WTC11 (cell line): ENCODE data around the gene SPO11. TPM values are rescaled to one million over a fixed set of nuclear protein-coding genes. Genes with fewer than 3 reads are reported as not detected.
A peak's percentile ranks its signal among the peaks of the same experiment; 100 is the strongest.

Source experiments
- ATAC-seq: fragments of 200-7000 bp; cut with Tn5 transposase; 2 replicates; pipeline ENCODE4 v1.10.0; 2021; ENCODE audit warnings: mild to moderate bottlenecking, moderate library complexity
- CTCF ChIA-PET: fragments of 300-600 bp; sonication (Branson Sonifier 250); formaldehyde crosslinking; loops from one replicate; lab custom pipeline; 2021; ENCODE audit warnings: antibody characterized with exemption; lab: Charles Lee
- POLR2A ChIA-PET: fragments of 350-600 bp; sonication (Branson Sonifier 250); formaldehyde crosslinking; loops from one replicate; lab custom pipeline; 2021; ENCODE audit warnings: antibody characterized with exemption; lab: Charles Lee
- DNase-seq: peaks from one replicate; pipeline ENCODE4 v3.0.0; 2021; ENCODE audit warnings: low spot score
- H3K27ac Mint-ChIP-seq: 2 replicates; pipeline ENCODE4 v1.8.0; 2021; ENCODE audit warnings: mixed read lengths
- H3K27me3 Mint-ChIP-seq: 2 replicates; pipeline ENCODE4 v1.8.0; 2021; ENCODE audit warnings: low read depth, mild to moderate bottlenecking, moderate library complexity, mixed read lengths
- H3K36me3 Mint-ChIP-seq: 2 replicates; pipeline ENCODE4 v1.8.0; 2021; ENCODE audit warnings: mixed read lengths
- H3K4me1 Mint-ChIP-seq: 2 replicates; pipeline ENCODE4 v1.8.0; 2022; ENCODE audit warnings: mixed read lengths
- H3K4me3 Mint-ChIP-seq: 2 replicates; pipeline ENCODE4 v1.8.0; 2021; ENCODE audit warnings: mild to moderate bottlenecking, moderate library complexity, mixed read lengths
- H3K9me3 Mint-ChIP-seq: 2 replicates; pipeline ENCODE4 v1.8.0; 2021; ENCODE audit warnings: mixed read lengths
- ESRRA ChIP-seq: sonication (generic); formaldehyde crosslinking; IDR thresholded peaks from 2 replicates; pipeline ENCODE4 v1.8.1; 2022; ENCODE audit warnings: mild to moderate bottlenecking, missing genetic modification reagents, borderline replicate concordance
- NFE2L1 ChIP-seq: sonication (generic); formaldehyde crosslinking; IDR thresholded peaks from 2 replicates; pipeline ENCODE4 v1.8.1; 2023; ENCODE audit warnings: missing genetic modification reagents
- NR3C1 ChIP-seq: sonication (generic); formaldehyde crosslinking; conservative IDR thresholded peaks from 2 replicates; pipeline ENCODE4 v1.8.1; 2023; ENCODE audit warnings: low read depth, mild to moderate bottlenecking, missing genetic modification reagents
- OVOL2 ChIP-seq: fragments of 250-450 bp; sonication (Bioruptor Pico); IDR thresholded peaks from 2 replicates; pipeline ENCODE4 v1.9.0; 2021; ENCODE audit warnings: mild to moderate bottlenecking, borderline replicate concordance
- RORB ChIP-seq: fragments of 250-450 bp; sonication (Bioruptor Pico); IDR thresholded peaks from 2 replicates; pipeline ENCODE4 v1.9.0; 2021; ENCODE audit warnings: mild to moderate bottlenecking
- SMAD3 ChIP-seq: sonication (generic); formaldehyde crosslinking; IDR thresholded peaks from 2 replicates; pipeline ENCODE4 v1.8.0; 2022; ENCODE audit warnings: missing genetic modification reagents, mild to moderate bottlenecking, borderline replicate concordance
- SOX15 ChIP-seq: fragments of 250-450 bp; sonication (Bioruptor Pico); IDR thresholded peaks from 2 replicates; pipeline ENCODE4 v1.9.0; 2021; ENCODE audit warnings: mild to moderate bottlenecking
- ZNF512 ChIP-seq: sonication (generic); formaldehyde crosslinking; IDR thresholded peaks from 2 replicates; pipeline ENCODE4 v1.8.1; 2022; ENCODE audit warnings: missing genetic modification reagents, borderline replicate concordance
- total RNA-seq: library from RNA; stranded (reverse); gene quantifications from 3 replicates; pipeline ENCODE4 v1.2.3, GENCODE V29; 2021
- TF ChIP-seq, protein P1 (sequence below): sonication (generic); formaldehyde crosslinking; IDR thresholded peaks from 2 replicates; pipeline ENCODE4 v1.8.1; 2023; ENCODE audit warnings: mild to moderate bottlenecking, missing genetic modification reagents
- TF ChIP-seq, protein P2 (sequence below): sonication (generic); formaldehyde crosslinking; IDR thresholded peaks from 2 replicates; pipeline ENCODE4 v1.8.1; 2023; ENCODE audit warnings: mild to moderate bottlenecking, missing genetic modification reagents, borderline replicate concordance
- TF ChIP-seq, protein P3 (sequence below): sonication (generic); formaldehyde crosslinking; IDR thresholded peaks from 2 replicates; pipeline ENCODE4 v1.8.0; 2022; ENCODE audit warnings: missing genetic modification reagents
- TF ChIP-seq, protein P4 (sequence below): sonication (generic); formaldehyde crosslinking; IDR thresholded peaks from 2 replicates; pipeline ENCODE4 v1.8.0; 2023; ENCODE audit warnings: missing genetic modification reagents, mild to moderate bottlenecking, borderline replicate concordance
- TF ChIP-seq, protein P5 (sequence below): fragments of 250-450 bp; sonication (Bioruptor Pico); IDR thresholded peaks from 2 replicates; pipeline ENCODE4 v1.9.0; 2021; ENCODE audit warnings: mild to moderate bottlenecking

The SPO11 gene
- total RNA-seq, 1 experiment from 2014 or later, result not detected

DNA sequence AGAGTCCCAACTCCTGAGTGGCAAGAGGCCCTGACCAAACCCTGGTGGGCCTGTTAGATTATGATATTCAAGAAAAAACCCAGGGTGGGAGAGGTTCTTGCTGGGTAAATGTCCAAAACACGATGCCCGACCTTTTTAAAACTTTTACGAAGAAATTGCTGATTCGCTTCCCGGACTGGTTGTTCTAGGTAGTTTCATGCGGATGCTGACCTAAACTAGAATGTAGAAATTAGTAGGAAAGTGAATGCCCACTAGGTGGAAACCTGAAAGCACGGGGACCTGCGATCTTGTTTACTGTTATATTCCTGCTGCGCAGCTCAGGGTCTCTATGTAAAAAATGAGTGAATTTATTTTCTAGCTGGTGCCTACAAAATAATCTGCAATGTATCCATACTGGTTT, 23.7 kb downstream of the SPO11 start:
- Mint-ChIP-seq H3K36me3 (peaks cover 38% of the 10 kb centered on the region), H3K27me3 (peaks cover 6% of the 10 kb centered on the region), H3K27ac (no peak overlapping the region; the same call in 1 of the 2 replicates), H3K4me3 (peak overlapping the region; percentile 23; the same call in 1 of the 2 replicates), H3K4me1 (peaks cover 11% of the 10 kb centered on the region), H3K9me3 (peaks cover 5% of the 10 kb centered on the region; the same call in 1 of the 2 replicates)
- ChIA-PET CTCF (interaction anchor here (0.6 kb wide), 1 partner anchor 30 kb away, joined by 5 read pairs; no protein-coding TSS in a partner anchor), POLR2A (no interaction called here)
- TF ChIP-seq, protein P1, sequence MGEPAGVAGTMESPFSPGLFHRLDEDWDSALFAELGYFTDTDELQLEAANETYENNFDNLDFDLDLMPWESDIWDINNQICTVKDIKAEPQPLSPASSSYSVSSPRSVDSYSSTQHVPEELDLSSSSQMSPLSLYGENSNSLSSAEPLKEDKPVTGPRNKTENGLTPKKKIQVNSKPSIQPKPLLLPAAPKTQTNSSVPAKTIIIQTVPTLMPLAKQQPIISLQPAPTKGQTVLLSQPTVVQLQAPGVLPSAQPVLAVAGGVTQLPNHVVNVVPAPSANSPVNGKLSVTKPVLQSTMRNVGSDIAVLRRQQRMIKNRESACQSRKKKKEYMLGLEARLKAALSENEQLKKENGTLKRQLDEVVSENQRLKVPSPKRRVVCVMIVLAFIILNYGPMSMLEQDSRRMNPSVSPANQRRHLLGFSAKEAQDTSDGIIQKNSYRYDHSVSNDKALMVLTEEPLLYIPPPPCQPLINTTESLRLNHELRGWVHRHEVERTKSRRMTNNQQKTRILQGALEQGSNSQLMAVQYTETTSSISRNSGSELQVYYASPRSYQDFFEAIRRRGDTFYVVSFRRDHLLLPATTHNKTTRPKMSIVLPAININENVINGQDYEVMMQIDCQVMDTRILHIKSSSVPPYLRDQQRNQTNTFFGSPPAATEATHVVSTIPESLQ (CRISPR knock-in tag), result no peak
- no peak for TF ChIP-seq RORB (CRISPR knock-in tag)
- DNase-seq (no peak), ATAC-seq (no peak)

DNA sequence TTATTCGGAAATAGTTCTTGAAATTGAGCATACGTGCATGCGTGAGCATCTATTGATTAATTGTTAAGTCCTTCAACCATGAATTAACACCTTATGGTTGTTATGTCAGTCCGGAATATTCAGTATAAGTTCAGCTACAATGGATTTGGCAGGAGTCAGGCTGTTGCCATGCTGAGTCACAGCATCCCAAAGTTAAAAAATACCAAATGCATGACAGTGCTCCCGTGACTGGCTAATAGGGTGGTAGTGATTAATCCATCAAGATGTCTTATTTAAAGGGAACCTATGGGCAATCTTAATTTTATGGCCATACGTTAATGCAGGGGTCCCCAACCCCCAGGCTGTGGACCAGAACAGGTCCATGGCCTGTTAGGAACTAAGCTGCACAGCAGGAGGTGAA, 31.9 kb downstream of the SPO11 start:
- H3K9me3 Mint-ChIP-seq, result peaks cover 5% of the 10 kb centered on the region
- ChIA-PET CTCF (no interaction called here), POLR2A (no interaction called here)
- DNase-seq, result no peak
- no peaks in the 10 kb centered on the region for H3K4me1 Mint-ChIP-seq
- H3K27me3 Mint-ChIP-seq, result no peaks in the 10 kb centered on the region
- TF ChIP-seq, protein P2, sequence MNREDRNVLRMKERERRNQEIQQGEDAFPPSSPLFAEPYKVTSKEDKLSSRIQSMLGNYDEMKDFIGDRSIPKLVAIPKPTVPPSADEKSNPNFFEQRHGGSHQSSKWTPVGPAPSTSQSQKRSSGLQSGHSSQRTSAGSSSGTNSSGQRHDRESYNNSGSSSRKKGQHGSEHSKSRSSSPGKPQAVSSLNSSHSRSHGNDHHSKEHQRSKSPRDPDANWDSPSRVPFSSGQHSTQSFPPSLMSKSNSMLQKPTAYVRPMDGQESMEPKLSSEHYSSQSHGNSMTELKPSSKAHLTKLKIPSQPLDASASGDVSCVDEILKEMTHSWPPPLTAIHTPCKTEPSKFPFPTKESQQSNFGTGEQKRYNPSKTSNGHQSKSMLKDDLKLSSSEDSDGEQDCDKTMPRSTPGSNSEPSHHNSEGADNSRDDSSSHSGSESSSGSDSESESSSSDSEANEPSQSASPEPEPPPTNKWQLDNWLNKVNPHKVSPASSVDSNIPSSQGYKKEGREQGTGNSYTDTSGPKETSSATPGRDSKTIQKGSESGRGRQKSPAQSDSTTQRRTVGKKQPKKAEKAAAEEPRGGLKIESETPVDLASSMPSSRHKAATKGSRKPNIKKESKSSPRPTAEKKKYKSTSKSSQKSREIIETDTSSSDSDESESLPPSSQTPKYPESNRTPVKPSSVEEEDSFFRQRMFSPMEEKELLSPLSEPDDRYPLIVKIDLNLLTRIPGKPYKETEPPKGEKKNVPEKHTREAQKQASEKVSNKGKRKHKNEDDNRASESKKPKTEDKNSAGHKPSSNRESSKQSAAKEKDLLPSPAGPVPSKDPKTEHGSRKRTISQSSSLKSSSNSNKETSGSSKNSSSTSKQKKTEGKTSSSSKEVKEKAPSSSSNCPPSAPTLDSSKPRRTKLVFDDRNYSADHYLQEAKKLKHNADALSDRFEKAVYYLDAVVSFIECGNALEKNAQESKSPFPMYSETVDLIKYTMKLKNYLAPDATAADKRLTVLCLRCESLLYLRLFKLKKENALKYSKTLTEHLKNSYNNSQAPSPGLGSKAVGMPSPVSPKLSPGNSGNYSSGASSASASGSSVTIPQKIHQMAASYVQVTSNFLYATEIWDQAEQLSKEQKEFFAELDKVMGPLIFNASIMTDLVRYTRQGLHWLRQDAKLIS, result no peak
- TF ChIP-seq SOX15 (CRISPR knock-in tag) (no peak), OVOL2 (CRISPR knock-in tag) (no peak), NFE2L1 (CRISPR knock-in tag) (no peak), ESRRA (CRISPR knock-in tag) (no peak), SMAD3 (CRISPR knock-in tag) (no peak)
- TF ChIP-seq, all 79 proteins: peak for 0
- no peak for ATAC-seq
- Mint-ChIP-seq H3K4me3 (no peak overlapping the region), H3K36me3 (peaks cover 23% of the 10 kb centered on the region), H3K27ac (no peak overlapping the region)

DNA sequence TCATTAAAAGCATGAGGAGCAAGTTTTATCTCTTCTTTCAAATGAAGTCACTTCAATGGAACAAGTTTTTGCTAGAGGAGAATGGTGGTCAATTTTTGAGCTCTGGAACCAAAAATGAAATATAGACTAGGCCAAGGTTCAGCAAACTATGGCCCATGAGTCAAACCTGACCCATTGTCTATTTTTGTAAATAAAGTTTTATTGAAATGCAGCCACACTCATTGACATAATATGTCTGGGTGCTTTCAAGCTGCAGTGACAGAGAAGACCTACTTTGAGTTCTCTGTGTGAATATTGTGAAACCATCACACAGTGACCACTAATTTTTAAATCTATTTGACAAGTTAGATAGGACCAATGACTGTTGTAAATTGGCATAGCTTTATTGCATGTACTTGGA, 34.8 kb downstream of the SPO11 start:
- peaks cover 47% of the 10 kb centered on the region for H3K36me3 Mint-ChIP-seq
- H3K9me3 Mint-ChIP-seq, result peaks cover 5% of the 10 kb centered on the region
- H3K27me3 Mint-ChIP-seq, result no peaks in the 10 kb centered on the region
- POLR2A ChIA-PET, result no interaction called here
- H3K27ac Mint-ChIP-seq, result no peak overlapping the region
- DNase-seq, result no peak
- no peaks in the 10 kb centered on the region for H3K4me1 Mint-ChIP-seq
- ATAC-seq, result no peak
- H3K4me3 Mint-ChIP-seq, result no peak overlapping the region
- CTCF ChIA-PET, result no interaction called here
- TF ChIP-seq, protein P3, sequence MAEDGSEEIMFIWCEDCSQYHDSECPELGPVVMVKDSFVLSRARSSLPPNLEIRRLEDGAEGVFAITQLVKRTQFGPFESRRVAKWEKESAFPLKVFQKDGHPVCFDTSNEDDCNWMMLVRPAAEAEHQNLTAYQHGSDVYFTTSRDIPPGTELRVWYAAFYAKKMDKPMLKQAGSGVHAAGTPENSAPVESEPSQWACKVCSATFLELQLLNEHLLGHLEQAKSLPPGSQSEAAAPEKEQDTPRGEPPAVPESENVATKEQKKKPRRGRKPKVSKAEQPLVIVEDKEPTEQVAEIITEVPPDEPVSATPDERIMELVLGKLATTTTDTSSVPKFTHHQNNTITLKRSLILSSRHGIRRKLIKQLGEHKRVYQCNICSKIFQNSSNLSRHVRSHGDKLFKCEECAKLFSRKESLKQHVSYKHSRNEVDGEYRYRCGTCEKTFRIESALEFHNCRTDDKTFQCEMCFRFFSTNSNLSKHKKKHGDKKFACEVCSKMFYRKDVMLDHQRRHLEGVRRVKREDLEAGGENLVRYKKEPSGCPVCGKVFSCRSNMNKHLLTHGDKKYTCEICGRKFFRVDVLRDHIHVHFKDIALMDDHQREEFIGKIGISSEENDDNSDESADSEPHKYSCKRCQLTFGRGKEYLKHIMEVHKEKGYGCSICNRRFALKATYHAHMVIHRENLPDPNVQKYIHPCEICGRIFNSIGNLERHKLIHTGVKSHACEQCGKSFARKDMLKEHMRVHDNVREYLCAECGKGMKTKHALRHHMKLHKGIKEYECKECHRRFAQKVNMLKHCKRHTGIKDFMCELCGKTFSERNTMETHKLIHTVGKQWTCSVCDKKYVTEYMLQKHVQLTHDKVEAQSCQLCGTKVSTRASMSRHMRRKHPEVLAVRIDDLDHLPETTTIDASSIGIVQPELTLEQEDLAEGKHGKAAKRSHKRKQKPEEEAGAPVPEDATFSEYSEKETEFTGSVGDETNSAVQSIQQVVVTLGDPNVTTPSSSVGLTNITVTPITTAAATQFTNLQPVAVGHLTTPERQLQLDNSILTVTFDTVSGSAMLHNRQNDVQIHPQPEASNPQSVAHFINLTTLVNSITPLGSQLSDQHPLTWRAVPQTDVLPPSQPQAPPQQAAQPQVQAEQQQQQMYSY, result no peak
- TF ChIP-seq, protein P4, sequence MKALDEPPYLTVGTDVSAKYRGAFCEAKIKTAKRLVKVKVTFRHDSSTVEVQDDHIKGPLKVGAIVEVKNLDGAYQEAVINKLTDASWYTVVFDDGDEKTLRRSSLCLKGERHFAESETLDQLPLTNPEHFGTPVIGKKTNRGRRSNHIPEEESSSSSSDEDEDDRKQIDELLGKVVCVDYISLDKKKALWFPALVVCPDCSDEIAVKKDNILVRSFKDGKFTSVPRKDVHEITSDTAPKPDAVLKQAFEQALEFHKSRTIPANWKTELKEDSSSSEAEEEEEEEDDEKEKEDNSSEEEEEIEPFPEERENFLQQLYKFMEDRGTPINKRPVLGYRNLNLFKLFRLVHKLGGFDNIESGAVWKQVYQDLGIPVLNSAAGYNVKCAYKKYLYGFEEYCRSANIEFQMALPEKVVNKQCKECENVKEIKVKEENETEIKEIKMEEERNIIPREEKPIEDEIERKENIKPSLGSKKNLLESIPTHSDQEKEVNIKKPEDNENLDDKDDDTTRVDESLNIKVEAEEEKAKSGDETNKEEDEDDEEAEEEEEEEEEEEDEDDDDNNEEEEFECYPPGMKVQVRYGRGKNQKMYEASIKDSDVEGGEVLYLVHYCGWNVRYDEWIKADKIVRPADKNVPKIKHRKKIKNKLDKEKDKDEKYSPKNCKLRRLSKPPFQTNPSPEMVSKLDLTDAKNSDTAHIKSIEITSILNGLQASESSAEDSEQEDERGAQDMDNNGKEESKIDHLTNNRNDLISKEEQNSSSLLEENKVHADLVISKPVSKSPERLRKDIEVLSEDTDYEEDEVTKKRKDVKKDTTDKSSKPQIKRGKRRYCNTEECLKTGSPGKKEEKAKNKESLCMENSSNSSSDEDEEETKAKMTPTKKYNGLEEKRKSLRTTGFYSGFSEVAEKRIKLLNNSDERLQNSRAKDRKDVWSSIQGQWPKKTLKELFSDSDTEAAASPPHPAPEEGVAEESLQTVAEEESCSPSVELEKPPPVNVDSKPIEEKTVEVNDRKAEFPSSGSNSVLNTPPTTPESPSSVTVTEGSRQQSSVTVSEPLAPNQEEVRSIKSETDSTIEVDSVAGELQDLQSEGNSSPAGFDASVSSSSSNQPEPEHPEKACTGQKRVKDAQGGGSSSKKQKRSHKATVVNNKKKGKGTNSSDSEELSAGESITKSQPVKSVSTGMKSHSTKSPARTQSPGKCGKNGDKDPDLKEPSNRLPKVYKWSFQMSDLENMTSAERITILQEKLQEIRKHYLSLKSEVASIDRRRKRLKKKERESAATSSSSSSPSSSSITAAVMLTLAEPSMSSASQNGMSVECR (CRISPR knock-in tag), result no peak
- TF ChIP-seq, protein P5, sequence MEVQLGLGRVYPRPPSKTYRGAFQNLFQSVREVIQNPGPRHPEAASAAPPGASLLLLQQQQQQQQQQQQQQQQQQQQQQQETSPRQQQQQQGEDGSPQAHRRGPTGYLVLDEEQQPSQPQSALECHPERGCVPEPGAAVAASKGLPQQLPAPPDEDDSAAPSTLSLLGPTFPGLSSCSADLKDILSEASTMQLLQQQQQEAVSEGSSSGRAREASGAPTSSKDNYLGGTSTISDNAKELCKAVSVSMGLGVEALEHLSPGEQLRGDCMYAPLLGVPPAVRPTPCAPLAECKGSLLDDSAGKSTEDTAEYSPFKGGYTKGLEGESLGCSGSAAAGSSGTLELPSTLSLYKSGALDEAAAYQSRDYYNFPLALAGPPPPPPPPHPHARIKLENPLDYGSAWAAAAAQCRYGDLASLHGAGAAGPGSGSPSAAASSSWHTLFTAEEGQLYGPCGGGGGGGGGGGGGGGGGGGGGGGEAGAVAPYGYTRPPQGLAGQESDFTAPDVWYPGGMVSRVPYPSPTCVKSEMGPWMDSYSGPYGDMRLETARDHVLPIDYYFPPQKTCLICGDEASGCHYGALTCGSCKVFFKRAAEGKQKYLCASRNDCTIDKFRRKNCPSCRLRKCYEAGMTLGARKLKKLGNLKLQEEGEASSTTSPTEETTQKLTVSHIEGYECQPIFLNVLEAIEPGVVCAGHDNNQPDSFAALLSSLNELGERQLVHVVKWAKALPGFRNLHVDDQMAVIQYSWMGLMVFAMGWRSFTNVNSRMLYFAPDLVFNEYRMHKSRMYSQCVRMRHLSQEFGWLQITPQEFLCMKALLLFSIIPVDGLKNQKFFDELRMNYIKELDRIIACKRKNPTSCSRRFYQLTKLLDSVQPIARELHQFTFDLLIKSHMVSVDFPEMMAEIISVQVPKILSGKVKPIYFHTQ (CRISPR knock-in tag), result no peak
- TF ChIP-seq ZNF512 (CRISPR knock-in tag), result no peak
- no peak for TF ChIP-seq NR3C1 (CRISPR knock-in tag)
